VCaP (cell line): ENCODE results near the gene SMIM8.
"Not testable (repeated sequence)": the region's sequence is repeated elsewhere in the genome, so short reads cannot be mapped to it uniquely, and the experiment has no call there.

ENCODE experiments used
- H3K27ac ChIP-seq: fragments of 450-650 bp; 2 replicates; pipeline ENCODE4 v1.5.1; 2017
- TF ChIP-seq, protein P1 (sequence below): fragments of 450-650 bp; conservative IDR thresholded peaks from 2 replicates; pipeline ENCODE4 v1.5.1; 2017; ENCODE audit warnings: mild to moderate bottlenecking, moderate library complexity

SMIM8 gene

DNA sequence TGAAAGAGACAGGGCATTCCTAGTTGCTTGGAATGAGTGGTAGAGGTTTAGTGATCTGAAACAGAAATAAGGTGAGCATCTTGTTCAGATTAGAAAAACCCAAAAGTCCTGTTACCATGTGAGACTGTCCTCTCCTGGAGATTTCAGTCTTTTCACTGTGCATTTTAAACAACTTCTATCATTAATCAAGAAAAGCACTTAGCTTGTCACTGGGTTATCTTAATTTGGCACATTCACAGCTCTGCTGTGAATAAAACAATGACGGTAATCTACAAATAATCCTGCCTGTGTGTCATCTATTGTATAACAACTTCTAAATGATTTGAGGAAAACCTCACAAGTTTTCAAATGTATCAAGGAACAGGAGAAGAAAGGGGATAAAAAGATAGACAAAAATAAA is 9.5 kb upstream of the SMIM8 start:
- TF ChIP-seq, protein P1, sequence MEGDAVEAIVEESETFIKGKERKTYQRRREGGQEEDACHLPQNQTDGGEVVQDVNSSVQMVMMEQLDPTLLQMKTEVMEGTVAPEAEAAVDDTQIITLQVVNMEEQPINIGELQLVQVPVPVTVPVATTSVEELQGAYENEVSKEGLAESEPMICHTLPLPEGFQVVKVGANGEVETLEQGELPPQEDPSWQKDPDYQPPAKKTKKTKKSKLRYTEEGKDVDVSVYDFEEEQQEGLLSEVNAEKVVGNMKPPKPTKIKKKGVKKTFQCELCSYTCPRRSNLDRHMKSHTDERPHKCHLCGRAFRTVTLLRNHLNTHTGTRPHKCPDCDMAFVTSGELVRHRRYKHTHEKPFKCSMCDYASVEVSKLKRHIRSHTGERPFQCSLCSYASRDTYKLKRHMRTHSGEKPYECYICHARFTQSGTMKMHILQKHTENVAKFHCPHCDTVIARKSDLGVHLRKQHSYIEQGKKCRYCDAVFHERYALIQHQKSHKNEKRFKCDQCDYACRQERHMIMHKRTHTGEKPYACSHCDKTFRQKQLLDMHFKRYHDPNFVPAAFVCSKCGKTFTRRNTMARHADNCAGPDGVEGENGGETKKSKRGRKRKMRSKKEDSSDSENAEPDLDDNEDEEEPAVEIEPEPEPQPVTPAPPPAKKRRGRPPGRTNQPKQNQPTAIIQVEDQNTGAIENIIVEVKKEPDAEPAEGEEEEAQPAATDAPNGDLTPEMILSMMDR, result no peak
- no peak overlapping the region for H3K27ac ChIP-seq

DNA sequence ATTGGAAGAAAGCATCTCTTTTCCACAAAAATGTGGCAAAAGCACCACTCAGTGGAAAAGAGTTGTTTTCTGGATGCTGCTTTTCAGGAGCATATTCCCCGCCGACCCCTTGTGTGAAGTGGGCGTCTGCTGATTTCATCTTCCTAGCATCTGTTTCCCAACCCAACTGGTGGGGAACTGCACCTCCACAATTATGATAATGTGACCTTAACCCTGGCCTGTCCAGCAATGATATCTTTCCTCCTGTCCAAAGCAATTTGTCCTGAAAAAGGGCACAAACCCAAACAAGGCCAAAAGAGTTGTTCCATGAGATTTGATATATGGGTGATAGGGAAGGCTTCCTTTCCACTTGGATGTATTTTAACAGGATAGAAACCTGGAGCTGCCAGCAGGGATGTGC is 7.3 kb upstream of the SMIM8 start:
- TF ChIP-seq, protein P1, result no peak
- H3K27ac ChIP-seq, result no peak overlapping the region

DNA sequence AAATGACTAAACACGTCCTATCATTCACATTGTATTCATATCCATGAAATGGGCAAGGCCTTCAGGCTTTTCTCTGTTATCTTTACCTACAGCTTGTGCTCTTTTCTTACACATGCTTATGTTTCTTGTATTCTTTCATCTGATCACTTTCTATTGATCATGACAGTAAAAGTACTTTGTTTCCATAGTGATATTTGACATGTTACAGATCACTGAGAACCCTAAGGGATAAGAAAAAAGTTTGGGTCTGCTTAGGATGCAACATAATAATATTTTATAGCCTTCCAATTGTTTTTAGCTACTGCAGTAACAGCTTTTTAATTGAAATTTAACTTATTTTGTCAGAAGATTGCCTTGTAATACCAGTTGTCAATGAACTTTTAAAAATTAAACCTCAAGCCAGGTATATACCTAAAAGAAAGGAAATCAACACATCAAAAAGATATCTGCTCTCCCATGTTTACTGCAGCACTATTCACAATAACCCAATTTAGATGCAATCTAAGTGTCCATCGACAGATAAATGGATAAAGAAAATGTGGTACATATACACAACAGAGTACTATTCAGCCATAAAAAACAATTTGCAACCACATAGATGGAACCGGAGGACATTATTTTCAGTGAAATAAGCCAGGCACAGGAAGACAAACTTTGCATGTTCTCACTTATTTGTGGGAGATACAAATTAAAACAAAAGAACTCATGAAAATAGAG is 3.0 kb upstream of the SMIM8 start:
- TF ChIP-seq, protein P1, result no peak
- H3K27ac ChIP-seq, result no peak overlapping the region

DNA sequence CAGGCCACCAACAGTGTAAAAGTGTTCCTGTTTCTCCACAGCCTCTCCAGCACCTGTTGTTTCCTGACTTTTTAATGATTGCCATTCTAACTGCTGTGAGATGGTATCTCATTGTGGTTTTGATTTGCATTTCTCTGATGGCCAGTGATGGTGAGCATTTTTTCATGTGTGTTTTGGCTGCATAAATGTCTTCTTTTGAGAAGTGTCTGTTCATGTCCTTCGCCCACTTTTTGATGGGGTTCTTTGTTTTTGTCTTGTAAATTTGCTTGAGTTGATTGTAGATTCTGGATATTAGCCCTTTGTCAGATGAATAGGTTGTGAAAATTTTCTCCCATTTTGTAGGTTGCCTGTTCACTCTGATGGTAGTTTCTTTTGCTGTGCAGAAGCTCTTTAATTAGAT is 1.5 kb downstream of the SMIM8 start:
- H3K27ac ChIP-seq, result not testable (repeated sequence)

DNA sequence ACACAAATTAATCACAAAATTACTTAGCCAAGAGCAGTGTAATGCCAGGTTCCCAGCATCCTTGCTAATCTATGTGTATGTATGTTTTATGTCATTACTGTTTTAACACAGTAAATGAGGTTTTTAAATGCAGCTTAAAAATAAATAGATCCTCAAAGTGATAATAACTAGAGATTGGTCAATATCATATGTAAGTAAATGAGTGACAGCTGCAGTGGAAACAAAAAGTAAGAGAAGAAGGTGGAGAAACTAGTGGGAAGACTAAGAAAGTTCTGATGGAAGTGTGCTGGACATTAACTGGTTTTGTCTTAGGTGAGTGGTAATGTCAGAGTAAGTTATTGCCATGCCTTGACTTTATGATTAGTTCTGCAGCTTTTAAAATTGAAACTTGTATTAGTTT is 8.6 kb downstream of the SMIM8 start:
- no peak overlapping the region for H3K27ac ChIP-seq

DNA sequence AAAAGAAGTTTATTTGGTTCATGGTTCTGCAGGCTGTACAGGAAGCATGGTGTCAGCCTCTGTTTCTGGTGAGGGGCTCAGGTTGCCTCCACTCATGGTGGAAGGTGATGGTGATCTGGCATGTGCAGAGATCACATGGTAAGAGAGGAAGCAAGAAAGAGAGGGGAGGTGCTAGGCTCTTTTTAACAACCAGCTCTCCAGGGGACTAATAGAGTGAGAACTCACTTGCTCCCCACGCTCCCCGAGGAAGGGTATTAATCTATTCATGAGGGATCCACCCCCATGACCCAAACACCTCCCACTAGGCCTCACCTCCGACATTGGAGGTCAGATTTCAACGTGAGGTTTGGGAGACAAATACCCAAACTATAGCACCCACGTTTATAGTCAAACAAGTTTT is 10.6 kb downstream of the SMIM8 start:
- no peak overlapping the region for H3K27ac ChIP-seq
- TF ChIP-seq, protein P1, result no peak

More for the DNA sequence above, 8.6 kb downstream of the SMIM8 start:
- TF ChIP-seq, protein P1, result no peak

DNA sequence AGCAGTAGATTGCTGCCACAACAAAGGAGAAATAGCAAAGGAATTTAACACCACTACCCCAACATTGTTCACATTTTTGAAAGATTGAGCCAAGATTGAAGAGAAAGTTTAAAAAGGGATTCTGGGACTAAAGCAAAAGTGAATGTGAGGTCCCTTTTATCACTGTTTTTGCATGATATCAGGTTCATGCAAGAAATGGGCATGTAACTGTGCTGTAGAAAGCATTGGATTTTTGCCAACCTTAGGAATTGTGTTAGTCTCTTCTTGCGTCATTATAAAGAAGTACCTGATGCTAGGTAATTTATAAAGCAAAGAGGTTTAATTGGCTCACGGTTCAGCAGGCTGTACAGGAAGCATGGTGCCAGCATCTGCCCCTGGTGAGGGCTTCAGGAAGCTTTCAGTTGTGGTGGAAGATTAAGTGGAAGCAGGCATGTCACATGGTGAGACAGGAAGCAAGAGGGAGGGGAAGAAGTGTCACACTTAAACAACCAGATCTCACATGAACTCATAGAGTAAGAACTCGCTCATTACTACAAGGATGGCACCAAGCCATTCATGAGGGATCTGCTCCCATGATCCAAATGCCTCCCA is 11.3 kb downstream of the SMIM8 start:
- H3K27ac ChIP-seq, result no peak overlapping the region
- TF ChIP-seq, protein P1, result no peak

DNA sequence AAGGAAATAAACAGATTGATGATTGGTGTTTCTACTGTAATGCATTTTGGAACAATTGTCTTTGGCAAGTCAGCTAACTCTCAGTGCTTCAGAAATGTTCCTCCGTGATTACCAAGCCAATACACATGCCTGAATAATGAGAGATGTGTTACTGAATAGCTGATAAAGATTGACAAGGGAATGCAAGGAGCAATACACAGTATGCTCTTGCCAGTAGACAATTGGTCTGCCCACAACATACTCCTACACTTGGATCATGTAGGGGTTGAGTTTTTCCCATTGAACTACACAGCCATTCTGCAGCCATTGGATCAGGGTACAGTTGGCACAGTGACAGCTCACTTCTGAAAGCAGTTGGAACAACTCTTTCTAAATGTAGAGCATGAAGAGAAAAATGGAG is 12.3 kb downstream of the SMIM8 start:
- H3K27ac ChIP-seq, result no peak overlapping the region
- TF ChIP-seq, protein P1, result no peak
